Central memory CD8-positive, alpha-beta T cell (primary cell): Measurements from ENCODE around the gene SP6.

Source experiments
- ATAC-seq: fragments of 150-1000 bp; cut with Tn5 transposase; replicated peaks from 2 replicates; pipeline ENCODE4 v1.10.0; 2022; ENCODE audit warnings: mild to moderate bottlenecking, moderate FRiP score, moderate number of reproducible peaks; ENCODE audit not compliant: poor library complexity, severe bottlenecking; ENCODE audit errors: extremely low read depth
- DNase-seq, 2 donors: peaks; one replicate each; pipeline ENCODE4 v3.0.0; 2021; ENCODE audit warnings: low spot score in 2 of 2
- H3K27ac Mint-ChIP-seq: one replicate; pipeline ENCODE4 v1.8.0; 2022; ENCODE audit warnings: low read depth, mild to moderate bottlenecking, moderate library complexity, mixed read lengths
- H3K27me3 Mint-ChIP-seq: one replicate; pipeline ENCODE4 v1.8.0; 2022; ENCODE audit warnings: mixed read lengths
- H3K36me3 Mint-ChIP-seq: one replicate; pipeline ENCODE4 v1.8.0; 2022; ENCODE audit warnings: mild to moderate bottlenecking, moderate library complexity, mixed read lengths; ENCODE audit not compliant: insufficient read depth
- H3K4me1 Mint-ChIP-seq: one replicate; pipeline ENCODE4 v1.8.0; 2022; ENCODE audit warnings: mixed read lengths
- H3K4me3 Mint-ChIP-seq: one replicate; pipeline ENCODE4 v1.8.0; 2022; ENCODE audit warnings: mild to moderate bottlenecking, moderate library complexity, mixed read lengths
- H3K9me3 Mint-ChIP-seq: one replicate; pipeline ENCODE4 v1.8.0; 2022; ENCODE audit warnings: mixed read lengths

SP6 gene

GRCh38 chr17:47807421-47807820, 43.5 kb downstream of the SP6 start:
- Mint-ChIP-seq H3K27me3 (no peaks in the 10 kb centered on the region), H3K36me3 (peaks cover 47% of the 10 kb centered on the region), H3K4me1 (peaks cover 27% of the 10 kb centered on the region), H3K27ac (peak overlapping the region; percentile 84), H3K9me3 (no peaks in the 10 kb centered on the region), H3K4me3 (no peak overlapping the region)
- DNase-seq: no peak
- no peak for ATAC-seq

GRCh38 chr17:47806913-47807255, 44.1 kb downstream of the SP6 start:
- ATAC-seq: no peak
- peak overlapping the region; percentile 84 for H3K27ac Mint-ChIP-seq
- H3K9me3 Mint-ChIP-seq: no peaks in the 10 kb centered on the region
- peaks cover 45% of the 10 kb centered on the region for H3K36me3 Mint-ChIP-seq
- H3K4me1 Mint-ChIP-seq: peaks cover 25% of the 10 kb centered on the region
- DNase-seq: no peak
- no peaks in the 10 kb centered on the region for H3K27me3 Mint-ChIP-seq
- H3K4me3 Mint-ChIP-seq: no peak overlapping the region

- Mint-ChIP-seq H3K4me3 (no peak overlapping the region), H3K4me1 (peaks cover 19% of the 10 kb centered on the region), H3K27ac (no peak overlapping the region), H3K27me3 (no peaks in the 10 kb centered on the region), H3K36me3 (peaks cover 40% of the 10 kb centered on the region), H3K9me3 (no peaks in the 10 kb centered on the region)
- ATAC-seq: no peak
- no peak for DNase-seq
These were observed 44.7 kb downstream of the SP6 start for GRCh38 chr17:47806026-47806912.

- DNase-seq (no peak), ATAC-seq (no peak)
- H3K4me1 Mint-ChIP-seq: peaks cover 5% of the 10 kb centered on the region
- no peak overlapping the region for H3K27ac Mint-ChIP-seq
- H3K27me3 Mint-ChIP-seq: no peaks in the 10 kb centered on the region
- H3K36me3 Mint-ChIP-seq: peaks cover 26% of the 10 kb centered on the region
- H3K4me3 Mint-ChIP-seq: no peak overlapping the region
- no peaks in the 10 kb centered on the region for H3K9me3 Mint-ChIP-seq
These were observed 46.5 kb downstream of the SP6 start for GRCh38 chr17:47804461-47804860.

GRCh38 chr17:47803751-47804150, 47.2 kb downstream of the SP6 start:
- no peaks in the 10 kb centered on the region for H3K9me3 Mint-ChIP-seq
- H3K4me3 Mint-ChIP-seq: no peak overlapping the region
- peaks cover 5% of the 10 kb centered on the region for H3K4me1 Mint-ChIP-seq

GRCh38 chr17:47803201-47803600, 47.8 kb downstream of the SP6 start:
- H3K36me3 Mint-ChIP-seq: peaks cover 16% of the 10 kb centered on the region
- no peak overlapping the region for H3K4me3 Mint-ChIP-seq
- peaks cover 5% of the 10 kb centered on the region for H3K4me1 Mint-ChIP-seq
- no peak overlapping the region for H3K27ac Mint-ChIP-seq
- no peaks in the 10 kb centered on the region for H3K27me3 Mint-ChIP-seq
- DNase-seq: no peak
- no peaks in the 10 kb centered on the region for H3K9me3 Mint-ChIP-seq
- ATAC-seq: no peak

More at GRCh38 chr17:47803751-47804150, 47.2 kb downstream of the SP6 start:
- peaks cover 21% of the 10 kb centered on the region for H3K36me3 Mint-ChIP-seq
- ATAC-seq (no peak), DNase-seq (no peak)
- no peak overlapping the region for H3K27ac Mint-ChIP-seq
- H3K27me3 Mint-ChIP-seq: no peaks in the 10 kb centered on the region

GRCh38 chr17:47802341-47803022, 48.5 kb downstream of the SP6 start:
- Mint-ChIP-seq H3K9me3 (no peaks in the 10 kb centered on the region), H3K4me3 (no peak overlapping the region)
- ATAC-seq: peak; percentile 86

GRCh38 chr17:47801906-47802305, 49.1 kb downstream of the SP6 start:
- ATAC-seq (peak; percentile 20), DNase-seq (no peak)
- peaks cover 5% of the 10 kb centered on the region for H3K4me1 Mint-ChIP-seq
- no peaks in the 10 kb centered on the region for H3K9me3 Mint-ChIP-seq
- peaks cover 10% of the 10 kb centered on the region for H3K36me3 Mint-ChIP-seq
- no peaks in the 10 kb centered on the region for H3K27me3 Mint-ChIP-seq
- H3K4me3 Mint-ChIP-seq: no peak overlapping the region
- H3K27ac Mint-ChIP-seq: no peak overlapping the region

More at GRCh38 chr17:47802341-47803022, 48.5 kb downstream of the SP6 start:
- H3K4me1 Mint-ChIP-seq: peaks cover 5% of the 10 kb centered on the region
- peaks cover 13% of the 10 kb centered on the region for H3K36me3 Mint-ChIP-seq
- no peaks in the 10 kb centered on the region for H3K27me3 Mint-ChIP-seq
- no peak overlapping the region for H3K27ac Mint-ChIP-seq
- DNase-seq: peak in 1 of 2 donors; percentile 40

GRCh38 chr17:47801176-47801765, 49.7 kb downstream of the SP6 start:
- no peak for ATAC-seq
- peaks cover 5% of the 10 kb centered on the region for H3K4me1 Mint-ChIP-seq
- no peak for DNase-seq
- peaks cover 4% of the 10 kb centered on the region for H3K36me3 Mint-ChIP-seq
- H3K27ac Mint-ChIP-seq: no peak overlapping the region
- H3K4me3 Mint-ChIP-seq: no peak overlapping the region
- no peaks in the 10 kb centered on the region for H3K9me3 Mint-ChIP-seq
- H3K27me3 Mint-ChIP-seq: no peaks in the 10 kb centered on the region

GRCh38 chr17:47800686-47801085, 50.3 kb downstream of the SP6 start:
- no peaks in the 10 kb centered on the region for H3K9me3 Mint-ChIP-seq
- no peak overlapping the region for H3K27ac Mint-ChIP-seq
- H3K27me3 Mint-ChIP-seq: peaks cover 6% of the 10 kb centered on the region
- H3K4me3 Mint-ChIP-seq: no peak overlapping the region
- H3K4me1 Mint-ChIP-seq: peaks cover 5% of the 10 kb centered on the region
- H3K36me3 Mint-ChIP-seq: no peaks in the 10 kb centered on the region
- DNase-seq (no peak), ATAC-seq (no peak)

- Mint-ChIP-seq H3K9me3 (no peaks in the 10 kb centered on the region), H3K4me1 (peaks cover 5% of the 10 kb centered on the region), H3K36me3 (no peaks in the 10 kb centered on the region), H3K27ac (no peak overlapping the region), H3K27me3 (peaks cover 34% of the 10 kb centered on the region), H3K4me3 (no peak overlapping the region)
- DNase-seq (no peak), ATAC-seq (no peak)
These were observed 53.2 kb downstream of the SP6 start for GRCh38 chr17:47797797-47798196.
